Muscle of back (tissue), 11 donors: Measurements from ENCODE around the gene ZNF503. TPM values are rescaled to one million over a fixed set of nuclear protein-coding genes. Genes with fewer than 3 reads are reported as not detected.

Experiments
- DNase-seq, 3 donors: peaks; one replicate each; pipeline versions ENCODE4 v3.0.0 to v3.0.0-alpha.2; 2013
- polyA plus RNA-seq, 10 donors: library from polyadenylated mRNA; unstranded; fragments of 120-200 nt; gene quantifications; one replicate each; pipeline ENCODE4 v1.2.1, GENCODE V29; 2013; ENCODE audit not compliant: insufficient read length in 10 of 10

The ZNF503 gene
- polyA plus RNA-seq, 10 donors = 8.3 to 20.4 (median 10.4) TPM

DNA sequence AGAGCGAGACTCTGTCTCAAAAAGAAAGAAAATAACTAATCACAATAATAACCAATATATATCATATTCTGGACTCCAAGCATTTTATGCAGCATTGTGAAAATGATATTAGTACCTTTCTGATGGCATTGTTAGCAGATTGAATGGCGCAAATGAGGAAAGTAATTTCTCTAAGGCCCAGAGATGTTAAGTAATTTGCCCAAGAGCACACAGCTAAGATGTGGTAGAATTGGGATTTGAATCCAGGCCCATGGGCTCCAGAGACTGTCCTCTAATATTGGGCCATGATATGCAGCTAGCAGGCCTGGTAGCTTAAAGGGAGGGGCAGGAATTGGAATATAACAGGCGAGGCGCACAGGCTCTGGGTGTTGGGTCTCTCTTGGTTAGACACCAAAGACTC, 44.1 kb downstream of the ZNF503 start:
- DNase-seq = no peak

DNA sequence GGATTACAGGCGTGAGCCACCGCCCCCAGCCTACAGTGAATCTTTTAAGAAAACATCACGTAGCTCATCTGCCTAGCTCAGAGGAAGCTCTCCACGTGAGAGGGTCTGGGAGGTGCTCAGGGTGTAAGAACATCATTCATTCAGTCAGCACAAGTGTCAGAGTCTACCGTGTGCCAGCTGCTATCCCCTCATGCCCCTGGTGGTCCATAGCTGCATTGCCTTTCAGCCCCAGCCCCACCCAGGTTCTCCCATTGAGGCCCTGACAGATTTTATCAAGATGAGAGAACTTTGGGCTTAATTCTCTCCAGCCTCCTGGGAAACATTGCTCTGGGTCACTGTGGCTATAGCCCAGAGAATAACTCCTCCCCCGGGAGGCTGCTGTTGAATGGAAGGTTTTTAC, 45.1 kb downstream of the ZNF503 start:
- DNase-seq = no peak

DNA sequence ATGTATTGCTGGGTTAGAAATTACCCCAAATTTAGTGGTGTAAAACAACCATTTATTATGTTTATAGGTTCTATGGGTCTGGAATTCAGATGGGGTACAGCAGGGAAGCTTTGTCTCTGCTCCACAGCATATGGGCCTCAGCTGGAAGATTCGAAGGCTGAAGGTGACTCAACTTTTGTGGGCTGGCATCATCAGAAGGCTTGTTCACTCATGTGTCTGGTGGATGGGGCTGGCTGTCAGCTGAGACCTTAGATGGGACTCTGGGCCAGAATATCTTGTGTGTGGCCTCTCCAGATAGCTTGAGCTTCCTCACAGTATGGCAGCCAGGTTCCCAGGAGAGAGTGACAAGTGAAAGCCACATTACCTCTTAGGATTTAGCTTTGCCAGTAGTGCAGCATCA, 45.9 kb downstream of the ZNF503 start:
- DNase-seq = no peak

DNA sequence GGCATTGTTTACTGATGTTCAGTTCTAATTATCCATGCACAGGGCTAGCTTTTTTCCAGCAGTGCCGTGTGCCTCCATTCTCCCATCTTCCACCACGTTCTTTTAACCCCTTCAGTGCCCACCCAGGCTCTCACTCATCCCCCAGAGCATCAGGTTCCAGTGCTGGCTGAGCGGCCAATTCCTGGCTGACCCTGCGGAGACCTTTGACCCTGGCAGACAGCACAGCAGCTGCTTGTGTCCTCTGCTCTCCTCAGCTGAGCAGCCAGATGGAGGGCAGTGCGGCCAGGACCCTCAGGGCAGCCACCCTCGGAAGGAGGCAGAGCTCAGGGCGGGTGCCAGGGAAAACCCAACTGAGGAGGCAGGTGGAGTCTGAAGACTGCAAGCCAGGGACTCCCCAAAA, 48.4 kb downstream of the ZNF503 start:
- DNase-seq = no peak

DNA sequence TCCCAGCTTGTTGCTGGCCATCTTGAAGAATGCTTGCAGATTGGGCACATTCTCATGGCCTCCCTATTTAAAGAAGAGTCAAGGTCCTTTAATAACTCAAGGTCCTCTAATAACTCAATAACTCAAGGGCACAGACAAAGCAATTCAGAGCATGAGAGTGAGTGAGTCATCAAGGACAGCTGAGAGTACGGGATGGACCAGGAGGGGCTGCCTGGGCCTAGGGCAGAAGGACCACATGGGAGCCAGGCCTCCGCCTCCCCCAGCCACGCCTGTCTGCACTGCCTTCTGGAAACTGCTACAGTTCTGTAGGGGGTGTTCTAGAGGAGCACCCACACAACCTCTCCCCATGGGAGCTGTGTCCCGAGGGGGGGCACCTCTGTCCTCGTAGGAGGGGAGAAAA, 48.9 kb downstream of the ZNF503 start:
- DNase-seq = no peak

DNA sequence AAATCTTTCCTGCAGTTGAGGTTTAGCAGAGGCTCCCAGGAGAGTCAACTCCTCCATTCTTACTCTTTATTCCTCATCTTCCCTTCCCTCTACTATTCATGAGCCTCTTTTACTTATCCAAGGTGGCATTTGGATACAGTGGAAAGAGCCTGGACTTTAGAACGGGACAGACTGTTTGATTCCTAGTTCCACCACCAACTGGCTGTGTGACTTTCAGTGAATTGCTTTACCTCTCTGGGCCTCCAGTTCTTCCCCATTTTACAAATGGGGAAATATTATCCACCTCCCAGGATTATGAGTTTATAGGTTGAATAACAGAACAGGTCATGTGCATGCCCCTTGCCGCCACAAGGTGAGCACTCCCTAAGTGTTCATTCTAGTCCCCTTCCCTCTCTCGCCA, 49.9 kb downstream of the ZNF503 start:
- no peak for DNase-seq

DNA sequence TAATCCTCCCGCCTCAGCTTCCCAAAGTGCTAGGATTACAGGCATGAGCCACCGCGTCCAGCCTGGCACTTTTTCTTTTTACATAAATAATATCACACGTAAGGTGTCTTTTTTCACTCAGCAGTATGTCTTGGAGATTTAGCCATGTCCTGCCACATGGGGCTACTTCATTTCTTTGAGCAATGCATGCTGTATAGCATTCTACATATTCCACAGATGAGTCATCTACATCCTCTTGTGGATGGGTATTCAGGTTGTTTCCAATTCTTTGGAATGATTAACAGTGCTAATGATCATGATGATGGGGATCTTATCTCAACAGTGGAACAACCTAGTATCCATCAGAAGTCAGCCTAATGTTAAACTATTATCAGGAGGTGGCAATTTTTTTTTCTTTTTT, 50.8 kb downstream of the ZNF503 start:
- peak in 1 of 3 donors; percentile 38 for DNase-seq

Other genes with a start within 250 kb of the ZNF503 start
- 100 to 1,000 TPM; 214 to 401 (median 304) TPM for gene VDAC2, start 191.0 kb downstream of the ZNF503 start, polyA plus RNA-seq
- gene COMTD1, start 165.8 kb downstream of the ZNF503 start, polyA plus RNA-seq = 10 to 100 TPM in 1 of 10 donors, 1 to 10 TPM in 9; 2.1 to 10.4 (median 4.9) TPM
- 1 to 10 TPM; 3.6 to 9.3 (median 6.0) TPM for gene LRMDA, start 29.9 kb upstream of the ZNF503 start, polyA plus RNA-seq